ENCODE measurements around the gene ZNF785. TPM values are rescaled to one million over a fixed set of nuclear protein-coding genes. Genes with fewer than 3 reads are reported as not detected.
"Not testable (repeated sequence)": the region's sequence is repeated elsewhere in the genome, so short reads cannot be mapped to it uniquely, and the experiment has no call there.

Gene ZNF785
- total RNA-seq, 2 experiments from 2014 or later: 4.6 to 6.8 TPM

DNA sequence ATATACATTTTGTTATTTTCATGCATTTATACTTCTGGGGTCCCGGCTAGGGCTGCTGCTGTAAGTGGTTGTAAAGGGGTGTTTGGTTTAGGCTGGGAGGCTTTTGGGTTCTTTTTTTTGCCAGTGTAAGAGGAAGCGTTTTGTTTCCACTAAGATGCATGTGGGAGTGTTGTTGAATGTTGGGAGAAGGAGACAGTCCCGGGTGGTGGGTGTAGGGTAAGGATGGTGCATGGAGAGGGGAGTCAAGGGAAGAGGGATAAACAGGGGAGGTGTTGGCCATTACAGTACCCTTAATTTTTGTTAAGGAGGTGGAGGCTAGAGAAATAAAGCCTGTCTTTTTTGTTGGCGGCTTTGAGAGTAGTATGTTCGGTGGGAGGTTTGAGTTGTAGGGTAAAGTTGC, 42.4 kb downstream of the ZNF785 start:
- no peaks in the 10 kb centered on the region for H4K20me1 ChIP-seq (ENCODE audit: insufficient read depth, low read length)
- TF ChIP-seq EZH2phosphoT487 (IDR thresholded peaks at IDR 0.05; ENCODE audit: borderline replicate concordance, low read depth, low read length) (no peak), CTCF (conservative IDR thresholded peaks at IDR 0.05; ENCODE audit: low read length) (no peak)
- H3K36me3 ChIP-seq (ENCODE audit: insufficient read depth, low read length): no peaks in the 10 kb centered on the region
- POLR2A ChIA-PET: interaction anchor here (0.5 kb wide), 1 partner anchor 511 kb away, joined by 4 read pairs; no protein-coding TSS in a partner anchor
- no peak for DNase-seq (ENCODE audit: low spot score)
- no peaks in the 10 kb centered on the region for H3K9me3 ChIP-seq (ENCODE audit: low read length)
- H3K4me2 ChIP-seq (ENCODE audit: low read length): no peak overlapping the region
- intact Hi-C loops (cut with micrococcal nuclease; ENCODE audit: unreplicated experiment): no loop called here
- no peaks in the 10 kb centered on the region for H3K79me2 ChIP-seq (ENCODE audit: insufficient read depth, low read depth, low read length)
- CTCF ChIA-PET (ENCODE audit: unreplicated experiment): no interaction called here
- no peak overlapping the region for H3K4me3 ChIP-seq (ENCODE audit: low read depth, low read length, poor library complexity, severe bottlenecking)
- BruUV-seq (replicated peaks): no TSS peak
- no peaks in the 10 kb centered on the region for H3K9me2 ChIP-seq (ENCODE audit: insufficient read depth, low read length)
- H3K4me1 ChIP-seq (ENCODE audit: insufficient read depth, low read length, poor library complexity, severe bottlenecking): peaks cover 11% of the 10 kb centered on the region
- H3K27ac ChIP-seq (ENCODE audit: low read depth, low read length, poor library complexity, severe bottlenecking): no peak overlapping the region
- H2AFZ ChIP-seq (ENCODE audit: low read length): no peak overlapping the region

DNA sequence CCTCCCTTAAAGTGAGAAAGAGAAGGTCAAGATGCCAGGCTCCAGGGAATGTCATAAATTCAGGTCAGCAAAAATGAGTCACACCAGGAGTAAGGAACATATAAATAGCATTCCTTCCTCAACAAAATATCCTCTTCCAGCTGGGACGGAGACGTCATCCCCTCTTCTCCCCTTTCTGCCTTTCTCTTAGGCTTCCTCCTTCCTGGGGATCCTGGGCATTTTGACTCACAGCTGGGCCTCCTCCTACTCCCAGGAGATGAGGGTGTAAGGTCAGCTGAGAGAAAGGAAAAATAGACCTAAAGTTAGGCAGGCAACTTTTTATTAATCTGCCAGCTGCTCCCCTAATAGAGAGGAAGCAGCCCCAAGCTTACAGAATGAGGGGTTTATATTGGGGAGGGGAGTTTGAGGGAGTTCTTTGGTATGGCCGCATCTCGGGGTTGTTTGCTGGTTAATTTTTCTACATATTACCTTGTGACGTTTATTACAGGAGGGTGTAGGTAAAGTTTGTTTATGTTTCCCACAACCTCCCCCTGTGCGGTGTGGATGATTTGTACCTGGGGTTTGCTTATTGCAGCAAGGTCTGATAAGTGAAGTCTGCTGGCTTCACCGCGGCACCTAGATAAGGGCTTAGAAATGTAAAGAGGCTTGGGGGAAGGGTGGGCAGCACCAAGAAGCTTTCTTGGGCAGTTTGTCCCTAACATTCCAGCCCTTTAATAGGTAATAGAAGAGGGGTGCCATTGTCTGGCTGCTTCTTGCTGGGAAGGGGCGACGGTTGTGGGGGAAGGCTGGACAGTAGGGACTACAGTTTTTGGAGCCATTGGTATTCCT, 43.8 kb downstream of the ZNF785 start:
- ChIA-PET CTCF (ENCODE audit: unreplicated experiment) (no interaction called here), POLR2A (interaction anchor here (0.6 to 1.2 kb wide), 2 partner anchors 57 to 110 kb away, joined by 3 read pairs; no protein-coding TSS in a partner anchor)
- H3K4me3 ChIP-seq (ENCODE audit: low read depth, low read length, poor library complexity, severe bottlenecking): no peak overlapping the region
- no peaks in the 10 kb centered on the region for H4K20me1 ChIP-seq (ENCODE audit: insufficient read depth, low read length)
- no peak overlapping the region for H3K4me2 ChIP-seq (ENCODE audit: low read length)
- no peak for DNase-seq (ENCODE audit: low spot score)
- intact Hi-C loops (cut with micrococcal nuclease; ENCODE audit: unreplicated experiment): no loop called here
- H3K36me3 ChIP-seq (ENCODE audit: insufficient read depth, low read length): no peaks in the 10 kb centered on the region
- no peaks in the 10 kb centered on the region for H3K9me3 ChIP-seq (ENCODE audit: low read length)
- peaks cover 13% of the 10 kb centered on the region for H3K4me1 ChIP-seq (ENCODE audit: insufficient read depth, low read length, poor library complexity, severe bottlenecking)
- no peaks in the 10 kb centered on the region for H3K9me2 ChIP-seq (ENCODE audit: insufficient read depth, low read length)
- no peak overlapping the region for H2AFZ ChIP-seq (ENCODE audit: low read length)
- no TSS peak for BruUV-seq (replicated peaks)
- peaks cover 1% of the 10 kb centered on the region; the same call in 1 of the 2 replicates for H3K79me2 ChIP-seq (ENCODE audit: insufficient read depth, low read depth, low read length)
- TF ChIP-seq CTCF (conservative IDR thresholded peaks at IDR 0.05; ENCODE audit: low read length) (no peak), EZH2phosphoT487 (IDR thresholded peaks at IDR 0.05; ENCODE audit: borderline replicate concordance, low read depth, low read length) (no peak)
- H3K27ac ChIP-seq (ENCODE audit: low read depth, low read length, poor library complexity, severe bottlenecking): no peak overlapping the region

DNA sequence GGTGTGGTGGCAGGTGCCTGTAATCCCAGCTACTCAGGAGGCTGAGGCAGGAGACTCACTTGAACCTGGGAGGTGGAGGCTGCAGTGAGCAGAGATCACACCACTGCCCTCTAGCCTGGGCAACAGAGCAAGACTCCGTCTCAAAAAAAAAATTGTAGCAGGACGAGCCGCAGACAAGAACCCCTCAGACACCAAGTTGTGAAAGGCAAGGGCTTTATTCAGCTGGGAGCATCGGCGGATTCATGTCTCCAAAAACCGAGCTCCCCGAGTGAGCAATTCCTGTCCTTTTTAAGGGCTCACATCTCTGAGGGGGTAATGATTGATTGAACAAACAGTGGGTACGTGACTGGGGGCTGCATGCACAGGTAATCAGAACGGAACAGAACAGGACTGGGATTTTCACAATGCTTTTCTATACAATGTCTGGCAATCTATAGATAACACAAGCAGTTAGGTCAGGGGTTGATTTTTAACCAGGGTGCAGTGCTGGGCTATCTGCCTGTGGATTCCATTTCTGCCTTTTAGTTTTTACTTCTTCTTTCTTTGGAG, 44.5 kb downstream of the ZNF785 start:
- H3K4me3 ChIP-seq (ENCODE audit: low read depth, low read length, poor library complexity, severe bottlenecking); intact Hi-C loops (cut with micrococcal nuclease; ENCODE audit: unreplicated experiment); DNase-seq (ENCODE audit: low spot score); H3K79me2 ChIP-seq (ENCODE audit: insufficient read depth, low read depth, low read length); H3K36me3 ChIP-seq (ENCODE audit: insufficient read depth, low read length); H3K27ac ChIP-seq (ENCODE audit: low read depth, low read length, poor library complexity, severe bottlenecking); CTCF ChIA-PET (ENCODE audit: unreplicated experiment); BruUV-seq (replicated peaks); H3K9me3 ChIP-seq (ENCODE audit: low read length); H3K9me2 ChIP-seq (ENCODE audit: insufficient read depth, low read length); H2AFZ ChIP-seq (ENCODE audit: low read length); H4K20me1 ChIP-seq (ENCODE audit: insufficient read depth, low read length); H3K4me2 ChIP-seq (ENCODE audit: low read length): not testable (repeated sequence)
- POLR2A ChIA-PET: interaction anchor here (1.2 kb wide), 1 partner anchor 109 kb away, joined by 3 read pairs; no protein-coding TSS in a partner anchor
- peaks cover 20% of the 10 kb centered on the region for H3K4me1 ChIP-seq (ENCODE audit: insufficient read depth, low read length, poor library complexity, severe bottlenecking)

DNA sequence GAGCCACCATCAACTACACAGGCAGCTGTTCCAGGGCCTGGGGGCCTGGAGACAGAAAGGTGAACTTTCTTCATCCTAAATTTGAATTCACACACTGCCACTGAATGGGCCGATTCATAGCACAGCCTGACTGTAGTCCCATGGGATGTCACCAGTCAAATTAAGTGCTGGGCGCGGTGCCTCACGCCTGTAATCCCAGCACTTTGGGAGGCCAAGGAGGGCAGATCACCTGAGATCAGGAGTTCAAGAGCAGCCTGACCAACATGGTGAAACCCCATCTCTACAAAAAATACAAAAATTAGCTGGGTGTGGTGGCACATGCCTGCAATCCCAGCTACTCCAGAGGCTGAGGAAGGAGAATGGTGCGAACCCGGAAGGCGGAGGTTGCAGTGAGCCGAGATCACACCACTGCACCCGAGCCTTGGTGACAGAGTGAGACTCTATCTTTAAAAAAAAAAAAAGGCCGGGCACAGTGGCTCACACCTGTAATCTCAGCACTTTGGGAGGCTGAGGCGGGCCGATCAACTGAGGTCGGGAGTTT, 45.4 kb downstream of the ZNF785 start:
- POLR2A ChIA-PET: interaction anchor here (0.7 kb wide), 1 partner anchor 31 kb away, joined by 5 read pairs; no protein-coding TSS in a partner anchor
- H4K20me1 ChIP-seq (ENCODE audit: insufficient read depth, low read length); DNase-seq (ENCODE audit: low spot score); H3K4me3 ChIP-seq (ENCODE audit: low read depth, low read length, poor library complexity, severe bottlenecking); intact Hi-C loops (cut with micrococcal nuclease; ENCODE audit: unreplicated experiment); H2AFZ ChIP-seq (ENCODE audit: low read length); H3K9me3 ChIP-seq (ENCODE audit: low read length); H3K9me2 ChIP-seq (ENCODE audit: insufficient read depth, low read length); BruUV-seq (replicated peaks); H3K27ac ChIP-seq (ENCODE audit: low read depth, low read length, poor library complexity, severe bottlenecking); H3K36me3 ChIP-seq (ENCODE audit: insufficient read depth, low read length); CTCF ChIA-PET (ENCODE audit: unreplicated experiment): not testable (repeated sequence)
- H3K4me2 ChIP-seq (ENCODE audit: low read length): peak overlapping the region; percentile 30; the same call in 1 of the 2 replicates
- H3K4me1 ChIP-seq (ENCODE audit: insufficient read depth, low read length, poor library complexity, severe bottlenecking): peaks cover 30% of the 10 kb centered on the region
- peaks cover 18% of the 10 kb centered on the region; the same call in 1 of the 2 replicates for H3K79me2 ChIP-seq (ENCODE audit: insufficient read depth, low read depth, low read length)
